ENCODE results near the gene HOXA6.

HOXA6 gene

DNA sequence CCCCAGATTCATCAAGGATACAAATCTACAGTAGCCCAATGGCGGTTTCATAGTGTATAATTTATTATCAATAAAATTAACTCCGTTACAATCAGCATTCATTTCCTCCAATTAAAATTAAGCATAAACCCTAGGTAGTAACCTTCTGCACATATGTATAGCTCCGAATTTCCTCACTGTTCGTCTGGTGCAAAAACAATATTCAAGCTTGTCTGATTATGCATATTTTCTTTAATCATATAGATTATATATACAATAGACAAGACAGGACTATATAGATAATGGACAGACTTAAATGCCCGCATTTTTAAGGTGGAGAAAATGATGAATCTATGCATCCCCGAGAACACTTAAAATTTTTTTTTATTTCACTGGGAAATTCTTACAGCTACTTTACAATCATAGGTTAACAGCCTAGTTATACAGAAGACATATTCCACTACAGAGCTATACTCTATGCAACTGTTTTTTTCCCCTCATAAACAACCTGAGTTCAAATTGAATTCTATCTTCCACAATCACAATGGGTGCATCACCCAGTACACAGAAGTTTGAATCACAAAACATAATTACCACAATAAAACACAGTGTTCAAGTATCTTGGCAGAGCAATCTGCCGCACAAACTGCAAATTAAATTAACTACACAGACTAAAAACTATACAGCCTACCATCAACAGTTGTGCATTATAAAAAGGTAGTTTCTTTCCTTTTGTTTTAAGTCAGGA is 15.2 kb upstream of the HOXA6 start:
- no peak overlapping the region for H3K4me3 ChIP-seq
- H3K27ac ChIP-seq, result no peak overlapping the region
- DNase-seq (ENCODE audit: low spot score), result no peak
- TF ChIP-seq, protein P1, sequence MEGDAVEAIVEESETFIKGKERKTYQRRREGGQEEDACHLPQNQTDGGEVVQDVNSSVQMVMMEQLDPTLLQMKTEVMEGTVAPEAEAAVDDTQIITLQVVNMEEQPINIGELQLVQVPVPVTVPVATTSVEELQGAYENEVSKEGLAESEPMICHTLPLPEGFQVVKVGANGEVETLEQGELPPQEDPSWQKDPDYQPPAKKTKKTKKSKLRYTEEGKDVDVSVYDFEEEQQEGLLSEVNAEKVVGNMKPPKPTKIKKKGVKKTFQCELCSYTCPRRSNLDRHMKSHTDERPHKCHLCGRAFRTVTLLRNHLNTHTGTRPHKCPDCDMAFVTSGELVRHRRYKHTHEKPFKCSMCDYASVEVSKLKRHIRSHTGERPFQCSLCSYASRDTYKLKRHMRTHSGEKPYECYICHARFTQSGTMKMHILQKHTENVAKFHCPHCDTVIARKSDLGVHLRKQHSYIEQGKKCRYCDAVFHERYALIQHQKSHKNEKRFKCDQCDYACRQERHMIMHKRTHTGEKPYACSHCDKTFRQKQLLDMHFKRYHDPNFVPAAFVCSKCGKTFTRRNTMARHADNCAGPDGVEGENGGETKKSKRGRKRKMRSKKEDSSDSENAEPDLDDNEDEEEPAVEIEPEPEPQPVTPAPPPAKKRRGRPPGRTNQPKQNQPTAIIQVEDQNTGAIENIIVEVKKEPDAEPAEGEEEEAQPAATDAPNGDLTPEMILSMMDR (IDR thresholded peaks at IDR 0.05), result no peak

DNA sequence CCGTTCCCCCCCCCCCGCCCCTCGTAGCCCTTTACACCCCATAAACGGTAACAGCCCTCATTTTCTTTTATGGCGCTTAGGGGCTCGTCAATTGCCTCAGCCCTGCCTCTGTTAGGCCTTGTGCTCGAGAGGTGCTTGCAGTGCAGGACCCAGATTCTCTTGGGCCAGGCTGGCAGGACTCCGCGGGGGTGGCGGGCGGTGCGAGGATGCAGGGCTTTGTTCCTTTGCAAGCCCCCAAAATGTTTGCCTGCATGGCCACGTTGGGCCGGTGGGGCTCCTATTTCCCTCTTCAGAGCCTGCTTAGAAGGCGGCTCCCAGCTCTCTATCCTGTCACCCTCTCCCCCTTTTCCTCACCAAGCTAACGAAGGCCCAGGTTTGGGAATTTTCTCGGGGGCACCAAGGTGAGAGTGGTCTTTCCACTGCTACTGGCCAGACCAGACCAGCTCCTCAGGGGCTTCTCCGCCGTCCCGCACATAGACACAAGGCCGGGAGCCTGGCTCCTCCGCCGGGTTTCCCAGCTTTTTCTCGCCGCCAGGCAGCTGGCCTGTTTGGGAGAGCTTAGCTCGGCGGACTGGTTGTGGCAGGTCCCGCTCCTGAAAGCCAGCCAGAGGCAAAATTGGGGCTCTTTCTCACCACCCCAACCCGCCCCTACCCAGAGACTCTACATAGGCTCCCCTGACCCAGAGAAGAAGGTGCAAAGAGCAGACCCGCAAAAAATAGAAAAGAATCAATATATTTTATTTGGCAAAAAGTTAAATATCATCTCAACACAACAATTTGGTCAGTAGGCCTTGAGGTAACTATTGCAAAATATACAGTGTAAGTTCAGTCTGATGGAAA is 14.4 kb upstream of the HOXA6 start:
- Histone ChIP-seq H3K4me3 (peak overlapping the region; percentile 68), H3K27ac (no peak overlapping the region)
- TF ChIP-seq, protein P1 (IDR thresholded peaks at IDR 0.05), result no peak
- no peak for DNase-seq (ENCODE audit: low spot score)

DNA sequence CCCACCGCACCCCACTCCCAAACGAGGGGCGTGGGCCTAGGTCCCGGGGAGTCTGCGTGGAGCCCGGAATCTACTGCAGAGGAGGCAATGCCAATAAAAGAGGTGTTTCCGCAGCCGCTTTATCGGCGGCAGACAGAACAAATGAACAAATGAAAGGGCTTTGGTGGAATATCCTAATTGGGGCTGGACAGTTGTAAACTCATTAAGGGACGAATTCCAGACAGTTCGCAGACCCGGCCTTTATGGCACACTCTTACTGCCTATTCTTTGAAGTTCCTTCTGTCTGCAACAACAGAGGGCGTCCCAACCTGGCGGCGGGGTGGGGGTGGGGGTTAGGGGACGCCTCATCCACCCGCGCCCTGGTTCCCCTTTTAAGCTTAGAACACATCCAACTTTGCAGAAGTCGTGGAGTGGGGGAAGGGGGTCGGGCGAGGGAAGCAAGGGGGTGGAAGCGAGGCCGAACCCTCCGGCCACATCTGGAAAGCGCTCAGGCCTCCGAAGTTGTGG is 13.7 kb upstream of the HOXA6 start:
- no peak for DNase-seq (ENCODE audit: low spot score)
- H3K27ac ChIP-seq, result no peak overlapping the region
- TF ChIP-seq, protein P1 (IDR thresholded peaks at IDR 0.05), result peak; percentile 8
- peak overlapping the region; percentile 68 for H3K4me3 ChIP-seq

DNA sequence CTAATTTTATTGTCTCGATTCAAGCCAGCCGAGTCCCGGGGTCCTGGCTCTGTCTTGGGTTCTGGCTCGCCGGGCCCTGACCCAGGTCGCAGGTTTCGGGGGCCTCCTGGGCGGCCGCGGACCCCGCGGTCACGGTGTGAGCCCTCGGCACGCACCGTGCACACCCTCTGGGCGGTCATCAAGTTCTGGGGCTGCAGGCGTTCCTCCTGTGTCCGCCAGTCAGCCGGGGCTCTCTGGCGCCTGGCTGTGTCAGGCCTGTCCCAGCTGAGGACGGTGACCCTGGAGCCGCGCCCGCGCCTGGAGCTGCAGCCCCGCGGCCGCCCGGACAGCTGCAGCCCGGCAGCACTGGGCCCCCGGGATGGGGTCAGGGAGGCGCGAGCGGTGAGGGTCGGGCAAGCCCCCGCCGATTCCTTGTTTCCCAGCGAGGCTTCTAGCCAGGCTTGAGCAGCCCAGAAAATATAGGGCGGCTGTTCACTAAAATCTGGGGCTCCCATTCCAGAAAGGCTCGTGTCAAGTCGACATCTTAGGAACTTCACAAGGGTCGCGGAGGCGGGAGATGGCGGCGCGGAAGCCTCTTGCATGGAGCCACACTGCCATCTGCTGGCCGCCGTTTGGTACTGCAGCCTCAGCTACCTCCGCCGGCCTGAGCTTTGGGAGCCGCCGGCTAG is 13.1 kb upstream of the HOXA6 start:
- DNase-seq (ENCODE audit: low spot score), result peak; percentile 85
- Histone ChIP-seq H3K27ac (no peak overlapping the region), H3K4me3 (peak overlapping the region; percentile 68)
- TF ChIP-seq, protein P1 (IDR thresholded peaks at IDR 0.05), result peak; percentile 98

DNA sequence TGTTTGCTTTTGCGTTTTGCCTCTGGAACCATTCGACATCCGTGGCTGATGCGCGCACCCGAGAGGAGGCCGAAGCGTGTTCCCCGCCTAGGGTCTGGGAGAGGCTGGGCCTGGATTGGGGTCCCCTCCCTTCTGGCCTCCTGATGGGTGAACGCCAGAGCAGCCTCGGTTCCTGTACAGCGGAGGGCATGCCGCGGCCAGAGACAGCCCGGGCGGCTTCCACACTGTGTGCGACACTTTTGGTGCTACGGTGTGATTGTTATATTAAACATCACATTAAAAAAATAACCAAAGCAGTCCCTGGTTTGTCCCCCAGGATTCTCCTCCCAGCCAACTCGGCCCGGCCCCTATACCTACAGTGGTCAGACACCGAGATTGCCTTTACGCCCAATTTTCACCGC is 12.6 kb upstream of the HOXA6 start:
- Histone ChIP-seq H3K27ac (no peak overlapping the region), H3K4me3 (peak overlapping the region; percentile 68)
- DNase-seq (ENCODE audit: low spot score), result no peak
- TF ChIP-seq, protein P1 (IDR thresholded peaks at IDR 0.05), result no peak

DNA sequence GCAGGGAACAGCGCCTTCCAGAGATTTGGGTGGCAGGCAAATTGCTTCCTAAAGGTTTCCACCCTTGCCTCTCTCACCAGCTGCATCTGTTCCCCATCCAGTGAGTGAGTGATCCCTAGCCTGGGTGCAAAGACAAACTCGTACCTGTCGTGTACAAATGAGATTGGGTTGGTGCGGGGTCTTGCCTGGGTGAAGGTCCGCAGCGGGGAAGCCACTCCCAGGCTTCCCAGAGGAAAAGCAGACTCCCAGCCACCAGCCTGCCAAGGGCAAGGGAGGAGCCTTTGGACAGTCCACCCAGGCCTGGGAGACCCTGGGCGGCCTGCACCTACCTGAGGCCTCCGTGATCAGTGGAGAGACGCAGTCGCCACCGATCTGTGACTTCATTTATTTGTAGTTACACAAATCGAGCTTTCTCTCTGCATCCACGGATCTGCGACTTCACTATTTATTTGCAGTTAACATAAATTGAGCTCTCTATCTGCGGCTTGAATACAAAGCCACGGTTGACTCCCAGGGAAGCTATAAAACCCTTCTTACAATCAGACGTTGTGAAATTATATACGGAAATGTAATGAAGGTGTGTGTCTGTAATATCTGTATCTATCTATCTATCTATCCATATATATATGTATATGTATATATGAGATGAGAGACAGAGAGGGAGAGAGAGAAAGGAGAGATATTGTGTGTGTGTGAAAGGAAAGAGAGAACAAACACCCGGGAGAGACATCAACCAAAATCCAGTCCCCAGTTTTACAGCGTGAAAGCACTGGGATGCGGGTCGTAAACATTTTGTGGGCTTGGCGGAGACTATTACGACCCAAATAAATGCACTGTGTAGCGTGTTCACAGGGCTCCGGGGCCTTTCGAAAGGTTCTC is 11.9 kb upstream of the HOXA6 start:
- Histone ChIP-seq H3K27ac (no peak overlapping the region), H3K4me3 (peak overlapping the region; percentile 68)
- TF ChIP-seq, protein P1 (IDR thresholded peaks at IDR 0.05), result no peak
- no peak for DNase-seq (ENCODE audit: low spot score)
